T-helper 2 cell (primary cell): Measurements from ENCODE around the gene CGB5.

Experiments
- DNase-seq, 5 experiments: peaks; one replicate each; pipeline versions ENCODE4 v3.0.0 to v3.0.0-alpha.2; 2012 to 2022

CGB5 gene

GRCh38 chr19:49091391-49092038 lies 47.9 kb downstream of the CGB5 start:
- DNase-seq = no peak

- DNase-seq = no peak
Observed at GRCh38 chr19:49092686-49093085, 49.0 kb downstream of the CGB5 start.
